Activated CD4-positive, CD25-positive, alpha-beta regulatory T cell treated with anti-CD3 and anti-CD28 coated beads, Interleukin-2, amount 50 U/mL, for 16 hours (primary cell): ENCODE data around the gene RSPH1.

Experiments
- DNase-seq: peaks from one replicate; pipeline ENCODE4 v3.0.0-alpha.2; 2020; ENCODE audit warnings: low read depth, low spot score

RSPH1 gene

DNA sequence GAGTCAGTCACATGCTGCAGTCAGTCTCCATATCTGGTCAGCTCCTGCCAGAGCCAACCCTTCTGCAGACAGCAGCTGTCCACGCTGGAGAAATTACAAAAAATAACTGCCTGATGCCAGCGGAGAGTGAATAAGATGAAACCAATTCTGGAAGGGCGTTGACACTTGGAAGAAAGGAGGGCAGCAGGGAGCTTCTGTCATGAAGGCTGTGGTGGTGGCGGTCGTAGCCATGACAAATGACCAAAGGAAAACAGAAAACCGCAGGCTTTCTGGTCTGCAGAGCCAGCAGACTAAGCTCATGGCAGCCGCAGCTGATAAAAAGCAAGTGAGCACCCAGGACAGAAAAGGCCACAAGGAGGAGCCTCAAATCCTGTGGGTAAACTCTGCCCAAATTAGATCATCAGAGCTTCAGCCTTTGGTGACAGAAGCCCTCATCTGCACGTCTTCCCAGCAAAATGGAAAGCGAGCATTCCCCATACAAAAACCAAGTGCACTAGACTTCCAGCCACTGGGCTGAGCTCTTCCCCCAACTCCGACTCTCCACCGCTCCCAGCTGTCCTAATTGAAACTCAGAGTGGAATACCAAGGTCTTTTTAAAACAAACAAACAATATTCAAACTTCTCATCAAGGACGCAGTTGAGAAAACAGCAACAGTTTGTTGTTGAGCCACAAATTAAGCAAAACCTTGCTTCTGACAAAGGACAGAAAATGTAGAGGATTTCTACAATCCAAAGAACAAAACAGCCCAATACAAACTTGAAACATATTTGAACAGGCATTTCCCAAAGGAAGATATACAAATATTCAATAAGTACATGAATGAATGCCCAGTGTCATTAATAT lies 28.7 kb downstream of the RSPH1 start:
- DNase-seq, result no peak

DNA sequence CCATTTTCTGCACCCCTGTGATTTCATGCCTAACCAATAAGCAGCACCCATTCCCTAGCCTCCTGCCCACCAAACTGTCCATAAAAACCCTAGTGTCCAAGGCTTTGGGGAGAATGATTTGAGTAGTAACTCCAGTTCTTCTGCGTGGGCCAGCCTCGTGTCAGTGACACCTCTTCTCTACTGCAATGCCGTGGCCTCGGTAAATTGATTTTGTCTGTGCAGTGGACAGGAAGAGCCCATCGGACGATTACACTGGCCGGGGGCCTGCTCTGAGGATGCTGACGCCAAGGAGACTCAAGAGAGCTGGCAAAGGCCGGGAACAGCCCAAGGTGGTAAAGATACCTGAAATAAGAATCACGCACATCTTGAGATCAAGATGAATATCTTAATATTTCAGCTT lies 29.3 kb downstream of the RSPH1 start:
- DNase-seq, result no peak

DNA sequence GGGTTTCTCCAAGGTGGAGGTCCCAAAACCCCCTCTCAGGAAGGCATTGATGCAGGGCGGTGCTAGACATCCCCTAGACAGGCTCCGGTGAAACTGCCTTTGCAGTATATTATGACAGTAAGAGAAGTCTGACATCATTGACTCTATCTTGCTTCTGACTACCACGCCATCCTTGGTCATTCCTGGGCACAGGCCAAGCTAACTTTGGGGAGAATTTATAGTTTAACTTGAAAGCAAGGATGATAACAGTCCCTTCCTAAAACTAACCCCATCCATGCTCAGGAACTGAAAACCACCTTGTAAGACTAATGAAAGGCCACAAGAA lies 30.3 kb downstream of the RSPH1 start:
- DNase-seq, result no peak

DNA sequence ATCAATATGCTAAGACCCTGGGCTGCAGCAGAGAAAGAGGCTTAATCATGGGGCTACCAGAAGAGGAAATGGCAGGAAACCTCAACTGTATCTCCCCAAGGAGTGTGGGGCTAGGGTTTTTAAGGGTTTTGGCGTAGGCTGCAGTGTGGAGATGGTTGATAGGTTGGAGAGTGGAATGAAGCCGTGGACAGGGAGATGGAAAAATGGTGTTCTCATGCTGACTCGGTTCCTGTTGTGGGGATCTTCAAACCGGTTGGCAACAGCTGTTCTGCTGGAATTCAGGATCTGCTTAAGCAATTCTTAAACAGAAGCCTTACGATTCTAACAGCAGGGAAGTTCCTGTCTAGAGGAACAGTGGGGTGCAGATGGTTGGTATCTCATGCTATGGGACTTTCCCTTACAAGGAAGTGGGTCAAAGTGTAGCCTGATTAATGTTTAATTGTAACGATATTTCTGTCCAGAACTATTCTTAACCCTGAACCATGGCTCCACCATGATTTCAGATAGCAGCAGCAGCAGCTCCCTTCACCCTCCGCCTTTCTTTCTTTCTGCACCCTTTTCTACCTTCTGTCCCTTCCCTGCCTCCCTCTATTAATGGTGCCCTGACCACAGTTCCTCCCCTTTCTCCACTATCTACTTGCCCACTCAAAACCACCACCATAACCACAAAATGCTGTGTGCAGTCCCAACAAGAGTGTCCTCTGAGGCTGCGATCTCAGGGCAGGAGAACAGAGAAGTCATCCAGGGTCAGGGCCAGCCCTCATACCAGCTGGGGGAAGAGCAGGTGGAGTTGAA lies 30.8 kb downstream of the RSPH1 start:
- no peak for DNase-seq

DNA sequence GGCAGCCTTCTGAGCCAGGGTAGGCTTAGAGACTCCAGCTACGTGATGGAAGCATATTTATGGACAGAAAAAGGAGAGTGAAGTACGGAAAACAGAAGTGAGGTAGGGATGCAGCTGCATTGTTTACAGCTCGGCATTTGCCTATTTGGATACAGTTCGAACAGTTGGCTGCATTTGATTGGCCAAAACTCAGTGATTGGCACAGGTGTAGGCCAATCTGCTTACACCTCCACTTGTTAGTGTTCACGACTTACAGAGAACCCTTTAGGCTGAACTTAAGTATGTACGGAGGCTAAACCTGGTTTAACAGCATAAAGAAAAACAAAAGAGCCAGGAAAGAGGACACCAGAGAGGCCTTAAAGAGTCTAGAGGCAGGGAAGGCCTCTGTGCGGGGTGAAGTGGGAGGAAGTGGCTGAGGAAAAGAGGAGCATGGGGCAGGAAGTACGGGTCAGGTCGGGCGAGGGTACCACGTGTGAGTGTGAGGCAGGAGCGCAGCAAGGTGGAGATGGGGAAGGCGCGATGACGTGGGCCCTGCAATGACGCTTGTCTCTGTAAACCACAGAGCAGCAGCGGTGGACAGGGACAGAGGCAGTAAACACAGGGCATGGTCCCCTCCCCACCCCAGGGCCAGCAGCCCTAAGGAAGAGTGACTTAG lies 32.0 kb downstream of the RSPH1 start:
- peak; percentile 20 for DNase-seq

DNA sequence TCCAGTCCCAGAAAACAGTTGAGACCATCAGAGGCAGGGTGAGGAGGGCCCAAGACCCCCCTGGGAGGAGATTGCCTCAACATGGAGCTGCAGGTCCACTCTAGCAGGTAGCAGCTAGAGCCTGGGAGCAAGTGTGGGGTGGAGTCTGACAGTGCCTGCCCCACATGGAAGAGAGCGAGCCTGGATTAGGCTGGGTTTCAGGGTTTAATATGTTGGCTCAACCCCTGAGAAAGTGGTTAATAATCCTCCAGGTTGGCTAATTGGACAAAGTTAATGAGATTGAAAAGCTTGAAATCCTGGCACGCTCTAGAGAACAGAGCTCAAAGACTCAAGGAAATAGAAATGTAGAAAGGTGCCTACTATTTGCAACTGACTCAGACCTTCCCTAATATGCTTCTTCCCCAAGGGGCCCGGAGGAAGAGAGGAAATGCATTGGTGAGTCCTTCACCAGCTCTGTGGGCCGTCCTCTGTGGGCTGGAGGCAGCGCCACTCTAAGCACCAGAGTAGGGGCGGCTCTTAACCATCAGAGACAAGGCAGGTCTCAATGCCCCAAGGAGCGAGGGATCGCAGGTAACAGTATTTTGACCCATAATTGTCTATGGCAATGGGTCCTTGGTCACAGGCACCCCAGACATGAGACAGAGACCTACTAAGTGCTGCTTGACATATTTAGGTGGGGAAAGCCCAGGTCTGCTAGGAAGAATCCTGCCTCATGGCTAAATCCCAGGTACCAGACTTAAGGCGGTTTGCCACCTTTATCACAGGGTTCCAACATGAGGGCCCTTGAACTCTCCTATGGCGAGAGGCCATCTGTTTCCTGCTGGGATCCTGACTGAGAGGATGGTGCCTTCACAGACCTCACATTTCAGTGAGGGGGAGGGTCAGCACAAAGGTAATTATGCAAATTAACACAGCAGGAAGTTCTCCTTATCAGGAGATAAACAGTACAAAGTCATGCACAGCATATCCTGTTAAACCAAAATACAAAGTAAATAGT lies 33.8 kb downstream of the RSPH1 start:
- no peak for DNase-seq

DNA sequence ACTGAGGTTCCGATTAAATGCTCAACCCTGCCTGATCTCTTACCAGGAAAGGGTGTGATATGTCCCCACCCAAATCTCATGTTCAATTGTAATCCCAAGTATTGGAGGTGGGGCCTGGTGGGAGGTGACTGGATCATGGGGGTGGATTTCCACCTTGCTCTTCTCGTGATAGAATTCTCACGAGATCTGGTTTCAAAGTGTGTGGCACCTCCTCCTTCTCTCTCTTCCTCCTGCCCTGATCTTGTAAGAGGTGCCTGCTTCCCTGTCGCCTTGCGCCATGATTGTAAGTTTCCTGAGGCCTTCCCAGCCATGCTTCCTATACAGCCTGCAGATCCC lies 34.9 kb downstream of the RSPH1 start:
- no peak for DNase-seq

DNA sequence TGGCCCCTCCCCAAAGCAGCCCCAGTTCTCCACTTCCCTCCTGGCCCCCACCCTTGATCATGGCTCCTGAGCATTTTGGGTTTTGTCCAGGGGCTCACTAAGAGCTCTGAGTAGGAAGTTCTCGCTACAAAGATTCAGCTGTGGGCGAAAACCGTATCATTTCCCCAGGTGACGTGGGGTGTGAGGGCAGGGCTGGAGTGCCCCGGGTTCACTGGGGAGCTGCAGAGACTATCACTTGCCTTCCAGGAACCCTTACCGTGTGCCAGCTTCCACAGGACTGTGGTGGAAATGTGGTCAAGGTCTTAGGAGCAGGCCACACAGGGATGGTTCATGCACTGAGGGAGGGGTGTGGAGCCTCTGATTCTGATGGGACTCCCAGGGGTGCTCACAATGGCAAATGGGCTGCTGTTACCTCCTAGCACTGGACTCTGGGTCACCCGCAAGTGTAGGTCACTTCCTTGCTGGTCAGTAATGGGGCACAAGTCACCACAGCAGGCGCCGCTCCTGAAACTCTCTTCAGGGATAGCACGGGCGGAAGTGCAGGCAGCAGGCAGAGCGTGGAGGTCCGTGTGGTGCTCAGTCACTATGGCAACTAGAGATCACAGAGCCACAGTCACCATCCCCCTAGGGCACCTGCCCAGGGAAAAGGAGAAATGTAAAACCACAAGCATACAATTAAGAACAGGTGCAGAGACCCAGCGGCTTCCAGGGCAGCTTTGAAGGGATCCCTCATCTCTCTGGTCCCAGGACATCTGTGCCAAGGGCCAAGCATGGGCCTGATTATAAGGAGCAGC lies 35.4 kb downstream of the RSPH1 start:
- no peak for DNase-seq

DNA sequence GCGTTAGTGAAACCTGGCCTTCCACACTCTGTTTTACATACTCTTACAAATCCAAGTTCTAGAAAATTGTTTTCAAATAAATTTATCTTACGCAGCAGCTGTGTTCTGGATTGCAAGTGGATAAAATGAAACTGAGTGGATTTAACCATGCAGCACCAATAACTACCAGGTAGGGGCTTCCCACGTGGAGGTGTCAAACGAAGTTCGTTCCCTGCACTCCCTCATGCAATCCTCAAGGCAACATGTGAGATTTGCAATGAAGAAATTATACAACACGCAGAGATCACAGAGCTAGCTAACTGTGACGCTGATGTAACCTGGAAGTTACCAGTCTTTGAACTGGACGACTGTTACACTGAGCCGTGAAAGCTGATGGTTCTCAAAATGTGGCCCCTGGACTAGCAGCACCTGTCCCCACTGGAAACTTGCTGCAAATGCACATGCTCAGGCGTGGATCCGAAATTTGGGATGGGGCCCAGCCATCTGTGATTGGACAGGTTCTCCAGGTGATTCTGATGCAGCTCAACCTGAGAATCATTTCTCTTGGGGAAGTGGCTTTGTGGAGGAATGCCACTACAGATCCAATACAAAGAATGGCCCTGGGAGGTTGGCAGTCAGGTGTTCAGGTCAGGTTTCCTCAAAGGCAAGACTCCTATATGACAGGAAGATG lies 36.3 kb downstream of the RSPH1 start:
- DNase-seq, result no peak

DNA sequence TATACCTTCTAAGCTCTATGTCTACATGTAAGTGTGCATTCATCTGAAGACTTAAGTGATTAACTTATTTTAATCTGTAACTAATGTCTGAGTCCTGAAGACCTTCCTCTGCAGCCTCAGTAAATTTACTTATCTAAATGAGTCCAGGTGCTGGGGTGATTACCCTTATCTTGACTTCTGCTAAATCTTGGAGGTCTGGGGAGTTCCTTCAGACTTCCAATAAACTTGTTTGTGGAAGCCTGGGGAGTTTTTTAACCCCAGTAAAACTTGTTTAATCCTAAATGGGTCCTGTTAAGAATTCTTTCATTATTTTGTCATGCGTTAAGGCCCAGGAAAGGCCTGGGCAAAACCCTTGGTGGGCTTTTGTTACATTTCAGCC lies 37.0 kb downstream of the RSPH1 start:
- no peak for DNase-seq

DNA sequence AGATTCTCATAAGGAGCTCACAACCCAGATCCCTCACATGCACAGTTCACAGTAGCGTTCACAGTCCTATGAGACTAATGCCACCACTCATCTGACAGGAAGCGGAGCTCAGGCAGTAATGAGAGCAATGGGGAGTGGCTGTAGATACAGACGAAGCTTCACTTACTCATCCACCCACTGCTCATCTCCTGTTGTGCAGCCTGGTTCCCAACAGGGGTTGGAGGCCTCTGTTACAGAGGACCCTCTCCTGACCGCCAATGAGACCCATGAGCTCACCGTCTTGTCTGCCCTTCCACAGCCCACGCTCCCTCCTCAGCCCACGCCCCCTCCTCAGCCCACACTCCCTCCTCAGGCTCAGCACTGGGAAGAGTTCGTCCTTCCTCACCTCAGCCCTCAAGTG lies 39.6 kb downstream of the RSPH1 start:
- peak; percentile 24 for DNase-seq

DNA sequence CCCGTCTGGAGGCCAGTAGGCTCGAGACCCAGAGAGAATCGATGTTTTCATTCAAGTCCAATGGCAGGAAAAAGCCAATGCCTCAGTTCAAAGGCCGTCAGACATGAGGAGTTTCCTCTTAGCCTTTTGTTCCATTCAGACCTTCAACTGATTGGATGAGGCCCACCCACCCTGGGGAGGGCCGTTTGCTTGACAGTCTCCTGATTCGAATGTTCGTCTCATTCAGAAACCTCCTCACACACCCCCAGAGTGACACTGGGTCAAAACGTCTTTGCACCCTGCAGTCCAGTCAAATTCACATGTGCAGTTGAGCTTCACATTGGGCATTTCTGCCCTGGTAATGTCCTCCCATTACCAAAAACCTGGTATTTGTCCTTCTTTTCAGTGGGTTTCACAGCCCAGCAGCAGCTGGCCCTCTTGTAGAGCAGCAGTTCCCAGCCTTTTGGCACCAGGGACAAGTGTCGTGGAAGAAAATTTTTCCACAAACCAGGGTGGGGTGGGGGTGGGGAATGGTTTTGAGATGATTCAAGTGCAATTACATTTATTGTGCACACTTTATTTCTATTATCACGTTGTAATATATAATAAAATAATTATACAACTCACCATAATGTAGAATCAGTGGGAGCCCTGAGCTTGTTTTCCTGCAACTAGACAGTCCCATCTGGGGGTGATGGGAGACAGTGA lies 40.1 kb downstream of the RSPH1 start:
- DNase-seq, result no peak

DNA sequence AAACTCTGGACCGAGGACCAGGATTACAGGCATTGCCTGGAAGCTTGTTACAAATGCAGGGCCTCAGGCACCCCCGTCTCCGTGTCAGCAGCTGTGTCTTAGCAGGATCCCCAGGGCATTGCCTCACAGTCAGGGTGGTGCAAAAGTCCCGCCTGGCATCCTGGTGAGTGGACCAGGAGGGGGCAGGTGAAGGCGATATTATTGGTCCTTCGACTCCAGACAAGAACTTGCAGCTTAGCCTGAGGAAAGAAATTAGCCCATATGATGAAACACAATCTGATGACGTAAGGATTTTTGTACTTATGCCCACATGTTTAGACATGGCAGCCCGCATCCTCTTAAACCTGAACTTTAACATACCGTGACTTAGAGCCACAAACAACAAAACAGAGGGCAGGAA lies 40.8 kb downstream of the RSPH1 start:
- no peak for DNase-seq

DNA sequence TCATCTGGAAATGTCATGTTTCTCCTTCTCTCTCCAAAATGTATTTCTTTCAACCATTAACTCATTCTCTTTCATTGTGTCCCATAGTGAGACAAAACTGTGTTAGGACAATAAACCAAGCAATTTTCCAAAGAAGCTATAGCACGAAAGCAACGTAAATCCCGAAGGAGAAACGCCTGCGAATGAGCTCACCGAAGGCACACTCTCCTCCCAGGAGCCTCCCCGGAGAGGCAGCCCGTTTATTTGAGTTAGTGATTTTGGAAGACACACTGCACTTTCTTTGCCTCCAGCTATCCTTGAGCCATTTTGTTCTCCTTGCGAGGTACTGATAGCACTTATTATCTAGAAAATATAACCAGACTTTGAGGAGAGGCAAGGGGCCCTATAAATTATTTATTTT lies 41.2 kb downstream of the RSPH1 start:
- no peak for DNase-seq

DNA sequence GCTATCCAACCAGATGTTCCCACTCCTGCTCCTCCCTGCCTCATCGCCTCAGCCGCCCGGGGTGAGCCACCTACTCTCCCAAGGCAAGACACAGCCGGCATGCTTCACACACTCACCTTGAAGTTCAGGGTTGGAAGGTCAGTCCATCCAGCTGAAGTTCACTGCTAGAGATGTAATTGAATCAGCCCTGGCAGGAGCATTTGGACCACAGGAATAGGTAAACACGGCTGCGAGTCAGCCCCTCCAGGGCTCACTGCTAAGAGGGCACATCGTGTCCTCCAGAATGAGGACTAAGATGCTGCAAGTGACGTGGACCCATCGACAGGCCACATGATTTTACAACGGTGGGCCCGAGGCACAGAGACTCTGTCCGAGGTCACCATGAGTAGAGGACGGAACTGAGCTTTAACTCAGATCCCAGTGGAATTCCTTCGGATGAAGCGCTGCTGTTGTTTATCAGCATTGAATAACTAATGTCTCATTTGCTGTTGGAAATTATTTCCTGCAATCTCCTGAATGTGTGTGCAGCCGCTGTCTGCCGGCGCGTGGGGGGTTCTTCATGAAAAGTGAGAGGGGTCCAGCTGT lies 41.9 kb downstream of the RSPH1 start:
- no peak for DNase-seq

DNA sequence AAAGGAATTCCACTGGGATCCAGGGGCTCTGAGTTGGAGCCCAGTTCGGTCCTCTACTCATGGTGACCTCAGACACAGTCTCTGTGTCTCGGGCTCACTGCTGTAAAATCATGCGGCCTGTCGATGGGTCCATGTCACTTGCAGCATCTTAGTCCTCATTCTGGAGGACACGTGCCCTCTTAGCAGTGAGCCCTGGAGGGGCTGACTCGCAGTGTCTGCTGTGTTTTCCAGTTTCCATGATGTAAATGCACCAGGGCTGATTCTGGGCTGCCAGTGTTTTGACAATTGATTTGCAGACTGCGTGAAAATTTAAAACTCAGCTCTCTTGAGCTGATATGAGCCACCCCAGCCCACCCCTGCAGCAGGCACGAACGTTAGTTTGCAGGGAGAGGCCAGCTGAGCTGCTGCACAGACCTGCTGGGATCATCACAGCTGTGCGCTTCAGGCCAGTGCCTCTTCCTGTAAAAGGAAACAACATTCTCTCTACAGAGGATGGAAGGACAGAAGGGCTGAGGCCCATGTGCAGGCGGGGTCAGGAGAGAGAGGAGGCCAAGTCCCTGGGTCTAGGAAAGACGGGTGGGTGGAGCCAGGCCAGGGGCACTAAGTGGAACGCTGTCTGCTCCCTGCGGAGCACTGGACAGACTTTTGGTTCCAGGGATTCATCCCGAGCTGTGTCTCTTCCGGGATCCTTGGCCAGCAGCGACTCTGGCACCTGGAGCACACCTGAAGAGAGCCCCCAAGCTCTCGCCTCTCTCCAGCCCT lies 42.6 kb downstream of the RSPH1 start:
- DNase-seq, result no peak

DNA sequence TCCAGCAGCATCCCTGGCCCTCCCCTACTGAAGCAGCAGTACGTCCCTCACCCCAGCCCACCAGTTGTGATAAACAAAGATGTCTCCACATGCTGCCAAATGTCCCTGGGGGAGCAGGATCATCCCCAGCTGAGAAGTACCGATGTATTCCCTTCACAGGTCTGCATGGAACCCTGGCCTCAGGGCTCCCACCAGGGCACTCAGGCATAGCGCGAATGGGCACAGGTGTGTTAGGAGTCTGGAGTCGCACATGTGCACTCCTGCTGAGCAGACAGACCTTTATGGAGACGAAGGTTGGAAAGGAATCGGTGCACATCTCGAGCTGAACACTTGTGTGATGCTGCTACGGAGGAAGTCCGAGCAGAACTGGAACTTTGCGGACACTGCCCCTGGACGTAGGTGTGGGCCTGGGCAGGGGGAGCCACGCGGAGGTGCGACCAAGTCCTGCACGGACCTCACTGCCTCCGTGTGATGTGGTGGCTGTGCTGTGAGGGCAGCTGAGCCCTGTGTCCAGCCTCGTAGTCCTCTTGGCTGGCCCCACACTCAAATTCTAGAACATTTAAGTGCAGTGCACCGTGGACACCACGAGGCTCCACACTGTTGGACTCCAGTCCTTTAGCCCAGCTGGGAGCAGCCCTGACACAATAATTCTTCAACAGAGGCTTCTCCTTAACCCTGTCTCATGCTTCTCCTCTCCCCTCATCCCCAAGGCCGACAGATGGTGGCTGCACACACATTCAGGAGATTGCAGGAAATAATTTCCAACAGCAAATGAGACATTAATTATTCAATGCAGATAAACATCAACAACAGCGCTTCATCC lies 43.4 kb downstream of the RSPH1 start:
- DNase-seq, result no peak

DNA sequence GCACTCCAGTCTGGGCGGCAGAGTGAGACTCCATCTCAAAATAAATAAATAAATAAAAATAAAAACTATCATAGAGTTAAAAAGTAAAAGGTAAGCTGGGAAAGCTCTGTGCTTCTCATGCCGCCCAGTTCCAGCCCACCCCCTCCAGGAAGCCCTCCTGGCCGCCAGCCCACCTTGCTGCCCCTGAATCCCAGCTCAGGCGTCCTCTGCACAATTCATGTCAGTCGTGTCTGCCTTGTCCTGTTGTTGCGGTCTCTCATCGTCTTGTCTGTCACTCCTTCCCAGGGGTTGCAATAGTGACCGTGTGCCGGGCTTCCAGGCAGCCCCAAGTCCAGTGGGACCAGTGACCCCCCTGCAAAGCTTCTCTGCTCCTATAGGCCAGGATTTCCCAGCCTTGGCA lies 44.1 kb downstream of the RSPH1 start:
- DNase-seq, result no peak
